ENCODE results near the gene RPA3. TPM values are rescaled to one million over a fixed set of nuclear protein-coding genes. Genes with fewer than 3 reads are reported as not detected.

The RPA3 gene
- total RNA-seq, 1 donor from 2014 or later = 33.7 TPM

DNA sequence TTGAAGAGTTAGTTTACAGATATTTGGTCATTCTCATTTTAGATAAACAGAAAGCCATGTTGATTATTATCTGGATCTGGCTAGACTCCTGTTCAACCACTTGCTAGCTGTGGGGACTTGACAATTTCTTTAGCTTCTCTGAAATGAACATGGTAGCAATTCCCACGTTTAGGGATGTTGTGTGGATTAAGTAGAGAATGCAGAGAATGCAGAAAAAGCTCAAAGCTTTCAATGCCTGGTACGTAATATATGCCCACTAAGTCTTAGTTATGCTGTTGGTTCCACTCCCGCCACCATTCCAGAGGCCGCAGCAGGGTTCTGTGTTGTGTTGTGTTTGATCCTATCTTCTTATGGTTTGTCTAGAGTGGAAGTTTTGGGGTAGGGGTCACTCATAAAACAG lies 39.2 kb upstream of the RPA3 start:
- no peak overlapping the region for H3K4me3 ChIP-seq (ENCODE audit: low read depth, low read length)
- no peak for DNase-seq (ENCODE audit: low read depth)
- TF ChIP-seq, protein P1, sequence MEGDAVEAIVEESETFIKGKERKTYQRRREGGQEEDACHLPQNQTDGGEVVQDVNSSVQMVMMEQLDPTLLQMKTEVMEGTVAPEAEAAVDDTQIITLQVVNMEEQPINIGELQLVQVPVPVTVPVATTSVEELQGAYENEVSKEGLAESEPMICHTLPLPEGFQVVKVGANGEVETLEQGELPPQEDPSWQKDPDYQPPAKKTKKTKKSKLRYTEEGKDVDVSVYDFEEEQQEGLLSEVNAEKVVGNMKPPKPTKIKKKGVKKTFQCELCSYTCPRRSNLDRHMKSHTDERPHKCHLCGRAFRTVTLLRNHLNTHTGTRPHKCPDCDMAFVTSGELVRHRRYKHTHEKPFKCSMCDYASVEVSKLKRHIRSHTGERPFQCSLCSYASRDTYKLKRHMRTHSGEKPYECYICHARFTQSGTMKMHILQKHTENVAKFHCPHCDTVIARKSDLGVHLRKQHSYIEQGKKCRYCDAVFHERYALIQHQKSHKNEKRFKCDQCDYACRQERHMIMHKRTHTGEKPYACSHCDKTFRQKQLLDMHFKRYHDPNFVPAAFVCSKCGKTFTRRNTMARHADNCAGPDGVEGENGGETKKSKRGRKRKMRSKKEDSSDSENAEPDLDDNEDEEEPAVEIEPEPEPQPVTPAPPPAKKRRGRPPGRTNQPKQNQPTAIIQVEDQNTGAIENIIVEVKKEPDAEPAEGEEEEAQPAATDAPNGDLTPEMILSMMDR (conservative IDR thresholded peaks at IDR 0.05; ENCODE audit: low read depth, low read length) = no peak

DNA sequence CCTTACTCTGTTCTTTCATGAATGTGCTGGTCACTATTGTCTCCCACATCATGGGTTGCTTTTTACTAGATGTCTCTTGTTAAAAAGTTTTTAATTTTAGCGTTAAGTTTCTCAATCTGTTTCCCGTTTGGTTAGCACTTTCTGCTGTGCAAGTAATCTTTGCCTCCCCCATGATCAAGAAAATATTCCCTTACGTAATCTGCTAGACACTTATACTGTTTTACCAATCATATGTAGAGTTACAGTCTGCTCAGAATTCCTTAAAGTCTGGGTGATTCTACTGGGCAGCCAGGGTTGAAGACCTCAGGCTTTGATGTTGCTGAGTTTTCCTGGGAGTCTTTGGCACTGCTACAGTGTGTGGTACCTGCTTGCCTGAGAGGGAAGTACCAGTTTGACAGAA lies 38.2 kb upstream of the RPA3 start:
- no peak overlapping the region for H3K4me3 ChIP-seq (ENCODE audit: low read depth, low read length)
- TF ChIP-seq, protein P1 (conservative IDR thresholded peaks at IDR 0.05; ENCODE audit: low read depth, low read length) = no peak
- no peak for DNase-seq (ENCODE audit: low read depth)

DNA sequence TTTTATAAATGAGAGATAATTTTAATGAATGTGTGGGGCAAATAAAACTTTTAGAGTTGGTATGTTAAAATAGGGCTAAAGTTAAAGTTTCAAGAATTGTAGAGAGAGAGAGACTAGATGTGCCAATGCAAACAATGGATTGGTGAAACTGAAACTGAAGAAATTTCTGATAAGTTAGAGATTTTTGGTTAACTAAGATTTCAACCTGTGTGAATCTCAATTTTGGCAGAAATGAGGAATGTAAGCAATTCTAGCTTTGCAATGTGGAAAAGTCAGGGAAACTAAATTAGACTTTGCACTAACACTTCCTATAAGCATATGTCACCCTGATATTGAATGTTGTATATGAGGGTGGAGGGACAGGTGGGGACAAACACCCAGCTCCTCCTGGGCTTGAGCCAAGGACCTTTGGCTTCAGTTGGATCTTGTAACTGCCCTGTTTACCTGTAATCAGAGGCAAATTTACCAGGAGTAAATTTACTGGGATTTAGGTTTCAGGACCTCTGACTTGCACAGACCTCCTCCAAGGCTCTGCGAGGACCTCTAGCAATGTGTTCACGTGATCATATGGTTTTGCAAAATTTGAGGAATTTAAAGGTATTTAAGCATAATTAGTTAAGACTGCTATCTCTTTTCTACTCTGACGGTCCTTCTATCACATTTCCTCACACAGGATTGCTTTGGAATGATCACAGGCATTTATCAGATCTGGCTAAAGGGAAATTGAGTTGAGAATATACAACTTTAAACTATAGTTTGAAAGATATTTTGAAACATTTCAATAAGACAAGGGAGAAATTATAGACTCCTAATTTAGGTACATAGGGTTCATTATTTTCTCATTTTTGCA lies 33.1 kb upstream of the RPA3 start:
- H3K4me3 ChIP-seq (ENCODE audit: low read depth, low read length) = no peak overlapping the region
- DNase-seq (ENCODE audit: low read depth) = no peak
- TF ChIP-seq, protein P1 (conservative IDR thresholded peaks at IDR 0.05; ENCODE audit: low read depth, low read length) = no peak

DNA sequence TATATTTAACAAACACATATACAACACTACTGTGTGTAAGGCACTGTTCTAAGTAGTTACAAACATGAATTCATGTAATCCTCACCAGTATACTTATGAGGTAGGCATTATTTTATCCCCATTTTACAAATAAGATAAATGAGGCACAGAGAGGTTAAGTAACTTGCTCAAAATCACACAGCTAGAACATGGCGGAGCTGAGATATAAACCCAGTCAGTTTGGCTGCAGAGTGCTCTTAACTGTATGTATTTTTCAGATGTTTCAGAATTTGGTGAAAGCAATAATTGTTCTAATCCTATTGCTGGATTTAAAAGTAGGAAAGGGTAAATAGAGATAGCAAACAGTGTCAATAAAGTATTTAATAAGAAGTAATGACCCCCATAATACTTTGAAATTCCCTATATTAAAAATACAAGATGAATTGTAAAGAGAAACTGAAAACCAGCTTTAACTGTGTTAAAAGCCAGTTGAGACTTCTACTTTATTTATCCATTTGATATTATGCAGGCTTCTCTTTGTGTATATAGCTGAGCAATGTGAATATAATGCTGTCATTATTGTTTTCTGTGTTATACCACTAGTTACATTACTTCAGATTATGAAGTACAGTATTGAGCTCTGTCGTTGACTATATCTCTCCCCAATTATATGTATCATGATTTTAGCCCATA lies 32.3 kb upstream of the RPA3 start:
- TF ChIP-seq, protein P1 (conservative IDR thresholded peaks at IDR 0.05; ENCODE audit: low read depth, low read length) = no peak
- DNase-seq (ENCODE audit: low read depth) = no peak
- no peak overlapping the region for H3K4me3 ChIP-seq (ENCODE audit: low read depth, low read length)

DNA sequence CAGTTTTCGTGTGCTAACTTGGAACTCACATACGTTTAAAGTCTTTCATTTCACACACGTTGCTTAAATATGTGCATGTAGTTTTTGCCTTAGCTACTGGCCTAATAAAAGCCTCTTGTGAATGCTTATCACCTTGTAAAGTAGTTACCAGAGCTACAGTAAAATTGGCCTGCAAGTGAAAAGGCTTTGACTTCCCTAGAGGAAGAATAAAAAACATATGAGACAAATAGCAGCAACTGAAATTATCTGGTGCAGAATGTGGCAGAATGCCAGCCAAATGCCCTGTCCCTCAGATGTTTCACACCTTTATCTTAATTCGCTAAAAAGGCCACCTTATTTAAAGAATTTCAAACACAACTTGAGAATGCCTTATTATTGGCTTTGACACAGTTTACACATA lies 28.1 kb upstream of the RPA3 start:
- no peak overlapping the region for H3K4me3 ChIP-seq (ENCODE audit: low read depth, low read length)
- TF ChIP-seq, protein P1 (conservative IDR thresholded peaks at IDR 0.05; ENCODE audit: low read depth, low read length) = no peak
- no peak for DNase-seq (ENCODE audit: low read depth)

DNA sequence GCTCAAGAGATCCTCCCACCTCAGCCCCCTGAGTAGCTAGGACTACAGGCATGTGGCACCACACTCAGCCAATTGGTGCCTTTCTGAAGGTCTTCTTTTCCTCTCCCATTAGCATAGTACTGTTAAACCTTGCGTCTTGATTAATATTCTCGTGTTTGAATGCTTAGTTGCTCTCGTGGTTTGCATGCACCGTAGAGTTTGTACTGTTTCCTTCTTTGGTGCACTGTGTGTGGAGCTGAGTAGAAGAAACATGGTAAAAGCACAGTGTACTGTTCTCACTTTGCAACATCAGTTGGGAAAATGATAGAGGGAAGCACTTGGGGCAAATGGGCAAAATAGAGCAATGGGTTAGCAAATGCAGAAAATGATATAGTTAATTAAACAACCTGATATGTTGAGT lies 27.6 kb upstream of the RPA3 start:
- no peak overlapping the region for H3K4me3 ChIP-seq (ENCODE audit: low read depth, low read length)
- TF ChIP-seq, protein P1 (conservative IDR thresholded peaks at IDR 0.05; ENCODE audit: low read depth, low read length) = no peak
- no peak for DNase-seq (ENCODE audit: low read depth)

All from epithelial cell of proximal tubule (primary cell).